ENCODE results near the gene PPP2R3C. TPM values are rescaled to one million over a fixed set of nuclear protein-coding genes. Genes with fewer than 3 reads are reported as not detected.

Gene PPP2R3C
- total and polyA plus RNA-seq, 2 experiments from 2014 or later: 25.7 to 41.2 TPM

- Histone ChIP-seq H3K4me3 (no peak overlapping the region), H3K27ac (no peak overlapping the region), H3K79me2 (ENCODE audit: insufficient read depth) (peaks cover 5% of the 10 kb centered on the region; the same call in 1 of the 2 replicates), H3F3A (ENCODE audit: insufficient read depth) (peaks cover 6% of the 10 kb centered on the region; the same call in 1 of the 2 replicates), H3K4me2 (ENCODE audit: unreplicated experiment) (no peak overlapping the region), H2AFZ (no peak overlapping the region), H3K36me3 (ENCODE audit: low read depth) (peaks cover 55% of the 10 kb centered on the region), H3K9ac (no peak overlapping the region), H3K9me3 (ENCODE audit: low read depth) (no peaks in the 10 kb centered on the region), H3K9me2 (ENCODE audit: insufficient read depth) (no peaks in the 10 kb centered on the region), H3K4me1 (ENCODE audit: insufficient read depth) (no peaks in the 10 kb centered on the region), H3K27me3 (replicated peaks; ENCODE audit: insufficient read depth) (no peaks in the 10 kb centered on the region), H4K20me1 (ENCODE audit: insufficient read depth) (no peaks in the 10 kb centered on the region)
- 92 to 100% methylated on average over 1 of the region's 1 CpG for WGBS, 2 experiments (ENCODE audit: low coverage in 1 of 2, low lambda C conversion rate in 2 of 2, missing lambda C conversion rate in 2 of 2)
- no peak for TF ChIP-seq EZH2phosphoT487 (IDR thresholded peaks at IDR 0.05; ENCODE audit: insufficient read depth, low read depth)
- TF ChIP-seq EZH2 (IDR thresholded peaks at IDR 0.05; ENCODE audit: insufficient read depth, poor library complexity, severe bottlenecking): no peak
- in situ Hi-C loops (cut with MboI): no loop called here
- peak; percentile 6 for DNase-seq
These were observed 42.0 kb downstream of the PPP2R3C start for GRCh38 chr14:35079742-35080141.

- Histone ChIP-seq H3K4me2 (ENCODE audit: unreplicated experiment) (no peak overlapping the region), H3K27me3 (replicated peaks; ENCODE audit: insufficient read depth) (no peaks in the 10 kb centered on the region), H3K9ac (no peak overlapping the region), H3K9me3 (ENCODE audit: low read depth) (no peaks in the 10 kb centered on the region), H3K4me3 (no peak overlapping the region), H3K4me1 (ENCODE audit: insufficient read depth) (no peaks in the 10 kb centered on the region), H3K9me2 (ENCODE audit: insufficient read depth) (no peaks in the 10 kb centered on the region), H3K27ac (no peak overlapping the region), H3F3A (ENCODE audit: insufficient read depth) (peaks cover 6% of the 10 kb centered on the region; the same call in 1 of the 2 replicates), H2AFZ (no peak overlapping the region), H3K36me3 (ENCODE audit: low read depth) (peaks cover 47% of the 10 kb centered on the region), H4K20me1 (ENCODE audit: insufficient read depth) (no peaks in the 10 kb centered on the region), H3K79me2 (ENCODE audit: insufficient read depth) (peaks cover 18% of the 10 kb centered on the region; the same call in 1 of the 2 replicates)
- TF ChIP-seq EZH2phosphoT487 (IDR thresholded peaks at IDR 0.05; ENCODE audit: insufficient read depth, low read depth) (no peak), EZH2 (IDR thresholded peaks at IDR 0.05; ENCODE audit: insufficient read depth, poor library complexity, severe bottlenecking) (no peak)
- DNase-seq: no peak
- in situ Hi-C loops (cut with MboI): no loop called here
- 96 to 97% methylated on average over 2 of the region's 2 CpGs for WGBS, 2 experiments (ENCODE audit: low coverage in 1 of 2, low lambda C conversion rate in 2 of 2, missing lambda C conversion rate in 2 of 2)
These were observed 43.7 kb downstream of the PPP2R3C start for GRCh38 chr14:35078082-35078481.

DNA sequence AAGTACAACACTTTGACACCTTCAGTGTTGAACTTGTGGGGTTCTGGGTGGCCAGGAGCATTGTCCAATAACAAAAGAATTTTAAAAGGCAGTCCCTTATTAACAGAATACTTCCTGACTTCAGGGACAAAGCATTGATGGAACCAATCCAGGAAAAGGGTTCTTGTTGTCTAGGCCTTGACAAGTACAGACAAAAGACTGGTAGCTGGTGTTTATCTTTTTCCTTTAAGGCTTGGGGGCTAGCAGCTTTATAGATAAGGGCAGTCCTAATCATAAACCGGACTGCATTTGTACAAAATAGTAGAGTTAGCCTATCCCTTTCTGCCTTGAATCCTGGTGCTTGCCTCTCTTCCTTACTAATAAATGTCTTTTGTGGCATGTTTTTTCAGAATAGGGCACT is 48.3 kb downstream of the PPP2R3C start:
- no peak overlapping the region for H2AFZ ChIP-seq
- no peaks in the 10 kb centered on the region for H4K20me1 ChIP-seq (ENCODE audit: insufficient read depth)
- in situ Hi-C loops (cut with MboI): no loop called here
- H3K9ac ChIP-seq: no peak overlapping the region
- no peaks in the 10 kb centered on the region for H3F3A ChIP-seq (ENCODE audit: insufficient read depth)
- no peaks in the 10 kb centered on the region for H3K9me2 ChIP-seq (ENCODE audit: insufficient read depth)
- no peak overlapping the region for H3K4me3 ChIP-seq
- no peaks in the 10 kb centered on the region for H3K27me3 ChIP-seq (replicated peaks; ENCODE audit: insufficient read depth)
- H3K79me2 ChIP-seq (ENCODE audit: insufficient read depth): peaks cover 47% of the 10 kb centered on the region
- DNase-seq: no peak
- TF ChIP-seq EZH2phosphoT487 (IDR thresholded peaks at IDR 0.05; ENCODE audit: insufficient read depth, low read depth) (no peak), EZH2 (IDR thresholded peaks at IDR 0.05; ENCODE audit: insufficient read depth, poor library complexity, severe bottlenecking) (no peak)
- no peaks in the 10 kb centered on the region for H3K9me3 ChIP-seq (ENCODE audit: low read depth)
- H3K27ac ChIP-seq: no peak overlapping the region
- peaks cover 17% of the 10 kb centered on the region for H3K36me3 ChIP-seq (ENCODE audit: low read depth)
- WGBS, 2 experiments (ENCODE audit: low coverage in 1 of 2, low lambda C conversion rate in 2 of 2, missing lambda C conversion rate in 2 of 2): 96% methylated on average over 1 of the region's 1 CpG
- H3K4me2 ChIP-seq (ENCODE audit: unreplicated experiment): no peak overlapping the region
- H3K4me1 ChIP-seq (ENCODE audit: insufficient read depth): no peaks in the 10 kb centered on the region

- Histone ChIP-seq H3K9me2 (ENCODE audit: insufficient read depth) (no peaks in the 10 kb centered on the region), H3K9me3 (ENCODE audit: low read depth) (no peaks in the 10 kb centered on the region), H3K36me3 (ENCODE audit: low read depth) (peaks cover 12% of the 10 kb centered on the region; the same call in 1 of the 2 replicates), H3K4me3 (no peak overlapping the region), H2AFZ (no peak overlapping the region), H3F3A (ENCODE audit: insufficient read depth) (no peaks in the 10 kb centered on the region), H3K4me2 (ENCODE audit: unreplicated experiment) (no peak overlapping the region), H3K27me3 (replicated peaks; ENCODE audit: insufficient read depth) (no peaks in the 10 kb centered on the region), H3K4me1 (ENCODE audit: insufficient read depth) (no peaks in the 10 kb centered on the region), H3K79me2 (ENCODE audit: insufficient read depth) (peaks cover 59% of the 10 kb centered on the region), H4K20me1 (ENCODE audit: insufficient read depth) (no peaks in the 10 kb centered on the region), H3K27ac (no peak overlapping the region), H3K9ac (no peak overlapping the region)
- 97 to 100% methylated on average over 3 of the region's 3 CpGs for WGBS, 2 experiments (ENCODE audit: low coverage in 1 of 2, low lambda C conversion rate in 2 of 2, missing lambda C conversion rate in 2 of 2)
- TF ChIP-seq EZH2phosphoT487 (IDR thresholded peaks at IDR 0.05; ENCODE audit: insufficient read depth, low read depth) (no peak), EZH2 (IDR thresholded peaks at IDR 0.05; ENCODE audit: insufficient read depth, poor library complexity, severe bottlenecking) (no peak)
- DNase-seq: no peak
- in situ Hi-C loops (cut with MboI): no loop called here
These were observed 49.6 kb downstream of the PPP2R3C start for GRCh38 chr14:35072226-35072625.
